DMS53 treated with DMSO at 0.1 percent for 48 hours (cell line): ENCODE data around the gene ATAD3C.
A peak's percentile ranks its signal among the peaks of the same experiment; 100 is the strongest.
"Not testable (repeated sequence)": the region's sequence is repeated elsewhere in the genome, so short reads cannot be mapped to it uniquely, and the experiment has no call there.

ENCODE experiments used
- DNase-seq: peaks from one replicate; lab custom pipeline; 2025; ENCODE audit not compliant: unreplicated experiment; lab: John Stamatoyannopoulos, UW

ATAD3C gene

GRCh38 chr1:1440262-1441001 lies 9.1 kb upstream of the ATAD3C start:
- no peak for DNase-seq

- peak; percentile 13 for DNase-seq
These were observed 8.2 kb upstream of the ATAD3C start for GRCh38 chr1:1441002-1441888.

- no peak for DNase-seq
These were observed 7.3 kb upstream of the ATAD3C start for GRCh38 chr1:1442069-1442770.

GRCh38 chr1:1446631-1447030 lies 2.9 kb upstream of the ATAD3C start:
- not testable (repeated sequence) for DNase-seq

- not testable (repeated sequence) for DNase-seq
These were observed 1.1 kb downstream of the ATAD3C start for GRCh38 chr1:1450616-1451015.

- DNase-seq, result no peak
These were observed 2.3 kb downstream of the ATAD3C start for GRCh38 chr1:1451696-1452364.

- not testable (repeated sequence) for DNase-seq
These were observed 2.9 kb downstream of the ATAD3C start for GRCh38 chr1:1452365-1452739.

- DNase-seq, result no peak
These were observed 3.4 kb downstream of the ATAD3C start for GRCh38 chr1:1452882-1453281.

GRCh38 chr1:1454286-1455056 lies 5.0 kb downstream of the ATAD3C start:
- DNase-seq, result not testable (repeated sequence)

- DNase-seq, result no peak
These were observed 5.9 kb downstream of the ATAD3C start for GRCh38 chr1:1455366-1455884.

GRCh38 chr1:1455934-1456333 lies 6.4 kb downstream of the ATAD3C start:
- not testable (repeated sequence) for DNase-seq

- not testable (repeated sequence) for DNase-seq
These were observed 7.3 kb downstream of the ATAD3C start for GRCh38 chr1:1456683-1457255.

- not testable (repeated sequence) for DNase-seq
These were observed 9.7 kb downstream of the ATAD3C start for GRCh38 chr1:1459156-1459555.

- not testable (repeated sequence) for DNase-seq
These were observed 10.2 kb downstream of the ATAD3C start for GRCh38 chr1:1459711-1460110.

GRCh38 chr1:1460540-1461130 lies 11.1 kb downstream of the ATAD3C start:
- DNase-seq, result no peak

GRCh38 chr1:1461721-1462317 lies 12.3 kb downstream of the ATAD3C start:
- DNase-seq, result no peak

- DNase-seq, result no peak
These were observed 13.0 kb downstream of the ATAD3C start for GRCh38 chr1:1462318-1462966.

GRCh38 chr1:1463312-1463711 lies 13.8 kb downstream of the ATAD3C start:
- no peak for DNase-seq
